Endothelial cell of umbilical vein (primary cell): ENCODE data around the gene ANK2. TPM values are rescaled to one million over a fixed set of nuclear protein-coding genes. Genes with fewer than 3 reads are reported as not detected.

Experiments
- BruUV-seq: library from RNA; stranded (reverse); fragments of 400-500 nt; replicated peaks from 2 replicates; lab custom pipeline; 2021; lab: Mats Ljungman, UMichigan
- CTCF ChIA-PET: fragments of 300-600, 350-600 bp; sonication (Branson Sonifier 250); formaldehyde crosslinking; loops from one replicate; lab custom pipeline; 2021; ENCODE audit warnings: antibody characterized with exemption, inconsistent platforms; lab: Charles Lee
- POLR2A ChIA-PET: fragments of 300-600, 350-600 bp; sonication (Branson Sonifier 250); formaldehyde crosslinking; loops from one replicate; lab custom pipeline; 2021; ENCODE audit warnings: antibody characterized with exemption, inconsistent platforms; lab: Charles Lee
- DNase-seq: peaks from one replicate; pipeline ENCODE4 v3.0.0-alpha.2; 2011; ENCODE audit warnings: low read depth, low spot score
- FAIRE-seq: peaks from 2 replicates; lab custom pipeline; 2011; peaks lifted over from hg19 to GRCh38; lab: Jason Lieb, UNC
- H2AFZ ChIP-seq: 2 replicates; pipeline ENCODE4 v1.6.0; 2012; ENCODE audit warnings: low read depth, low read length, control low read depth, inconsistent platforms
- H3K27ac ChIP-seq: 2 replicates; pipeline ENCODE4 v1.5.1; 2011; ENCODE audit warnings: low read depth, mild to moderate bottlenecking, control low read depth, low read length, moderate library complexity; ENCODE audit not compliant: insufficient read depth
- H3K27me3 ChIP-seq, 2 experiments: 2 replicates each; pipeline versions ENCODE4 v1.6.0 to v1.6.1; 2011; ENCODE audit warnings: low read length in 2 of 2, mixed read lengths in 1 of 2; ENCODE audit not compliant: control insufficient read depth in 2 of 2, insufficient read depth in 2 of 2
- H3K36me3 ChIP-seq, 2 experiments: 2 replicates in 1 of 2; 3 replicates in 1 of 2; pipeline ENCODE4 v1.5.1; 2011; ENCODE audit warnings: low read length in 2 of 2, mild to moderate bottlenecking in 1 of 2, moderate library complexity in 1 of 2; ENCODE audit not compliant: control insufficient read depth in 2 of 2, insufficient read depth in 2 of 2; ENCODE audit errors: extremely low read depth in 1 of 2
- H3K4me1 ChIP-seq: 3 replicates; pipeline ENCODE4 v1.5.1; 2011; ENCODE audit warnings: mild to moderate bottlenecking, low read length; ENCODE audit not compliant: control insufficient read depth, insufficient read depth; ENCODE audit errors: extremely low read depth
- H3K4me2 ChIP-seq: 2 replicates; pipeline ENCODE4 v1.6.1; 2011; ENCODE audit warnings: low read length, control low read depth, mixed read lengths; ENCODE audit not compliant: insufficient read depth
- H3K4me3 ChIP-seq, 3 experiments: fragments of 200-600 bp in 1 of 3; sonication (generic), shearing (Covaris generic) in 1 of 3; replicated peaks in 1 of 3; 2 replicates each; pipeline ENCODE4 v1.5.1; 2011 to 2016; ENCODE audit warnings: control low read depth in 3 of 3, low read length in 3 of 3, mild to moderate bottlenecking in 2 of 3, inconsistent platforms in 1 of 3, low read depth in 1 of 3, moderate library complexity in 1 of 3; ENCODE audit not compliant: insufficient read depth in 1 of 3
- H3K79me2 ChIP-seq: 2 replicates; pipeline ENCODE4 v1.6.0; 2012; ENCODE audit warnings: low read length, inconsistent platforms; ENCODE audit not compliant: control insufficient read depth, insufficient read depth
- H3K9ac ChIP-seq: replicated peaks from 2 replicates; pipeline ENCODE3; 2011; ENCODE audit warnings: low read length, control low read depth; ENCODE audit not compliant: insufficient read depth; ENCODE audit errors: extremely low read depth
- H3K9me1 ChIP-seq: replicated peaks from 3 replicates; pipeline ENCODE4 v1.6.0; 2011; ENCODE audit warnings: mild to moderate bottlenecking, low read length; ENCODE audit not compliant: control insufficient read depth, insufficient read depth; ENCODE audit errors: extremely low read depth
- H3K9me3 ChIP-seq: replicated peaks from 2 replicates; pipeline ENCODE4 v1.5.1; 2012; ENCODE audit warnings: low read length, inconsistent platforms; ENCODE audit not compliant: control insufficient read depth, insufficient read depth
- H4K20me1 ChIP-seq: replicated peaks from 2 replicates; pipeline ENCODE3; 2011; ENCODE audit warnings: mild to moderate bottlenecking, low read length; ENCODE audit not compliant: control insufficient read depth, insufficient read depth; ENCODE audit errors: extremely low read depth
- EZH2 ChIP-seq: IDR thresholded peaks from 2 replicates; pipeline ENCODE4 v1.6.1; 2012; ENCODE audit warnings: borderline replicate concordance, low read depth, mild to moderate bottlenecking, moderate library complexity, low read length, inconsistent platforms; ENCODE audit not compliant: severe bottlenecking
- FOS ChIP-seq: IDR thresholded peaks from 2 replicates; pipeline ENCODE4 v1.6.1; 2011; ENCODE audit warnings: mild to moderate bottlenecking, low read length, moderate library complexity, borderline replicate concordance; ENCODE audit not compliant: insufficient read depth
- GATA2 ChIP-seq: IDR thresholded peaks from 2 replicates; pipeline ENCODE4 v1.7.0; 2011; ENCODE audit warnings: low read depth, mild to moderate bottlenecking, moderate library complexity, mixed read lengths, low read length; ENCODE audit not compliant: insufficient read length, insufficient read depth
- JUN ChIP-seq: IDR thresholded peaks from 2 replicates; pipeline ENCODE4 v1.6.1; 2011; ENCODE audit warnings: borderline replicate concordance, low read depth; ENCODE audit not compliant: insufficient read length, insufficient read depth
- MYC ChIP-seq: IDR thresholded peaks from one replicate; pipeline ENCODE4 v1.6.1; 2011; ENCODE audit warnings: mild to moderate bottlenecking, low read depth, low read length
- POLR2A ChIP-seq: IDR thresholded peaks from 2 replicates; pipeline ENCODE4 v1.6.1; 2012; ENCODE audit warnings: low read depth, mild to moderate bottlenecking, control low read depth, low read length
- POLR2AphosphoS5 ChIP-seq: IDR thresholded peaks from 2 replicates; pipeline ENCODE4 v1.6.1; 2012; ENCODE audit warnings: low read depth, mild to moderate bottlenecking, control low read depth, low read length, moderate library complexity; ENCODE audit not compliant: insufficient read depth
- dilution Hi-C: fragments of 300-500 bp; cut with MboI; formaldehyde crosslinking; loops from one replicate; pipeline ENCODE4 v1.15.0; 2019; ENCODE audit warnings: low sequenced_read_pairs; ENCODE audit not compliant: extremely low pct_ligation_motif_present
- intact Hi-C: fragments of 100-400 bp; cut with micrococcal nuclease; formaldehyde crosslinking; loops from one replicate; pipeline ENCODE4 v1.10.0; 2022
- polyA plus RNA-seq, 4 experiments: library from polyadenylated mRNA; depleted of rRNA in 3 of 4; stranded (reverse) in 3 of 4; unstranded in 1 of 4; fragments of >200 nt; gene quantifications; 2 replicates each; pipeline versions ENCODE4 v1.2.1 to v1.2.3, GENCODE V29; 2011 to 2012; ENCODE audit warnings: missing spikeins in 1 of 4
- total RNA-seq: library from RNA; stranded (reverse); gene quantifications from 2 replicates; pipeline ENCODE4 v1.2.3, GENCODE V29; 2021
- TF ChIP-seq, protein P1 (sequence below), 2 donors: IDR thresholded peaks; 1 replicate in 1 of 2; 2 replicates in 1 of 2; pipeline ENCODE4 v1.5.1; 2011; ENCODE audit warnings: low read length in 2 of 2, mild to moderate bottlenecking in 2 of 2, moderate library complexity in 2 of 2, control low read depth in 1 of 2, inconsistent platforms in 1 of 2, low read depth in 1 of 2; ENCODE audit not compliant: insufficient read depth in 1 of 2; ENCODE audit errors: extremely low read depth in 1 of 2
- TF ChIP-seq, protein P2 (sequence below): IDR thresholded peaks from 2 replicates; pipeline ENCODE4 v1.6.1; 2011; ENCODE audit not compliant: insufficient read depth, insufficient read length

The ANK2 gene
- total and polyA plus RNA-seq, 2 donors (not counting 3 experiments of a cell fraction or from before 2014, with no cell fraction given), result not detected

DNA sequence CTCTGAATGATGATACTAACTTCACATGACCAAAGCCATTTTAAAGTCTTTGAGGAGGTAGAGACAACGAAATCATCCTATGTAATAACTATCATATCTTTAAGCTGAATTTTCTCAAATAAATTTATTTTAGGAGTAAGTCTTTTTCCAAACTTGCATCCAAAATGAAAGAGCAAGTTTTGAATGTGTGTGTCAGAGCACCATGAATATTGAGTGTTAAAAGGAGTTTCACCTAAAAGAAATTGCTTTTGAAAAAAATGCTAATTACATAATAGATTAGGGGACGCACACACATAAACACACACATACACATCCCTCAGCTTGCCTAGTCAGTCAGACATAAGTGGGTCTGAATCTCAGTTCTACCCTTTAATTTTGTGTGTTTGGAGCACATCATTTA is 1.9 kb downstream of the ANK2 start:
- dilution Hi-C loops, result no loop called here
- Histone ChIP-seq H3K79me2 (no peaks in the 10 kb centered on the region), H3K4me3 (no peak overlapping the region), H3K27me3 (no peaks in the 10 kb centered on the region), H3K9me3 (no peaks in the 10 kb centered on the region), H3K9ac (no peak overlapping the region), H3K27ac (no peak overlapping the region), H3K9me1 (peaks cover 3% of the 10 kb centered on the region), H3K4me2 (no peak overlapping the region), H3K36me3 (no peaks in the 10 kb centered on the region), H2AFZ (no peak overlapping the region), H4K20me1 (no peaks in the 10 kb centered on the region), H3K4me1 (no peaks in the 10 kb centered on the region)
- BruUV-seq, result no TSS peak
- ChIA-PET CTCF (no interaction called here), POLR2A (no interaction called here)
- DNase-seq, result no peak
- intact Hi-C loops, result no loop called here
- TF ChIP-seq FOS, result no peak
- TF ChIP-seq POLR2AphosphoS5, result no peak
- TF ChIP-seq GATA2, result no peak
- TF ChIP-seq, protein P1, sequence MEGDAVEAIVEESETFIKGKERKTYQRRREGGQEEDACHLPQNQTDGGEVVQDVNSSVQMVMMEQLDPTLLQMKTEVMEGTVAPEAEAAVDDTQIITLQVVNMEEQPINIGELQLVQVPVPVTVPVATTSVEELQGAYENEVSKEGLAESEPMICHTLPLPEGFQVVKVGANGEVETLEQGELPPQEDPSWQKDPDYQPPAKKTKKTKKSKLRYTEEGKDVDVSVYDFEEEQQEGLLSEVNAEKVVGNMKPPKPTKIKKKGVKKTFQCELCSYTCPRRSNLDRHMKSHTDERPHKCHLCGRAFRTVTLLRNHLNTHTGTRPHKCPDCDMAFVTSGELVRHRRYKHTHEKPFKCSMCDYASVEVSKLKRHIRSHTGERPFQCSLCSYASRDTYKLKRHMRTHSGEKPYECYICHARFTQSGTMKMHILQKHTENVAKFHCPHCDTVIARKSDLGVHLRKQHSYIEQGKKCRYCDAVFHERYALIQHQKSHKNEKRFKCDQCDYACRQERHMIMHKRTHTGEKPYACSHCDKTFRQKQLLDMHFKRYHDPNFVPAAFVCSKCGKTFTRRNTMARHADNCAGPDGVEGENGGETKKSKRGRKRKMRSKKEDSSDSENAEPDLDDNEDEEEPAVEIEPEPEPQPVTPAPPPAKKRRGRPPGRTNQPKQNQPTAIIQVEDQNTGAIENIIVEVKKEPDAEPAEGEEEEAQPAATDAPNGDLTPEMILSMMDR (IDR thresholded peaks at IDR 0.05; ENCODE audit: extremely low read depth in 1 of 2, insufficient read depth in 1 of 2, low read depth in 1 of 2, low read length in 2 of 2), result no peak
- no peak for TF ChIP-seq EZH2
- TF ChIP-seq, protein P2, sequence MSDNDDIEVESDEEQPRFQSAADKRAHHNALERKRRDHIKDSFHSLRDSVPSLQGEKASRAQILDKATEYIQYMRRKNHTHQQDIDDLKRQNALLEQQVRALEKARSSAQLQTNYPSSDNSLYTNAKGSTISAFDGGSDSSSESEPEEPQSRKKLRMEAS, result no peak
- TF ChIP-seq MYC, result no peak
- no peak for TF ChIP-seq JUN
- TF ChIP-seq POLR2A, result no peak
- no peak for FAIRE-seq
